Measurements from ENCODE around the gene CHAF1B.

DNA sequence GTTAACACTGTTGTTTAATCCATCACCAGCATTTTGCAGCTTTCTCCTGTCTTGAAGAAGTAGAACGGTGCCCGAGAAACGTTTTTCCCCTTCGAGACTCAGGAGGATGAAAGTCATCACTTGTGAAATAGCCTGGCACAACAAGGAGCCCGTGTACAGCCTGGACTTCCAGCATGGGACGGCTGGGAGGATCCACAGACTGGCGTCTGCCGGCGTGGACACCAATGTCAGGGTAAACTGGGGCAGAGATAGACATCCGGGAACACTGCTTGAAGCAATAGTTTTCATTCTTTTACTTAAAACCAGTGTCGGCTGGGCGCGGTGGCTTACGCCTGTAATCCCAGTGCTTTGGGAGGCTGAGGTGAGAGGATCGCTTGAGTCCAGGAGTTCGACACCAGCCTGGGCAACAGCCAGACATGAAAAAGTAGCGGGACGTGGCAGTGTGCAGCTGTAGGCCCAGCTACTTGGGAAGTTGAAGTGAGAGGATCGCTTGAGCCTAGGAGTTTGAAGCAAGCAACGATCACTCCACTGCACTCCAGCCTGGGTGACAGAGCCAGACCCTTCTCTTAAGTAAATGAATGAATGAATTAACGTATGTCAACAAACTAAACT lies 945 bp downstream of the CHAF1B start:
- no peak for TF ChIP-seq EZH2phosphoT487 (IDR thresholded peaks at IDR 0.05; ENCODE audit: low read depth)
- TF ChIP-seq, protein P1, sequence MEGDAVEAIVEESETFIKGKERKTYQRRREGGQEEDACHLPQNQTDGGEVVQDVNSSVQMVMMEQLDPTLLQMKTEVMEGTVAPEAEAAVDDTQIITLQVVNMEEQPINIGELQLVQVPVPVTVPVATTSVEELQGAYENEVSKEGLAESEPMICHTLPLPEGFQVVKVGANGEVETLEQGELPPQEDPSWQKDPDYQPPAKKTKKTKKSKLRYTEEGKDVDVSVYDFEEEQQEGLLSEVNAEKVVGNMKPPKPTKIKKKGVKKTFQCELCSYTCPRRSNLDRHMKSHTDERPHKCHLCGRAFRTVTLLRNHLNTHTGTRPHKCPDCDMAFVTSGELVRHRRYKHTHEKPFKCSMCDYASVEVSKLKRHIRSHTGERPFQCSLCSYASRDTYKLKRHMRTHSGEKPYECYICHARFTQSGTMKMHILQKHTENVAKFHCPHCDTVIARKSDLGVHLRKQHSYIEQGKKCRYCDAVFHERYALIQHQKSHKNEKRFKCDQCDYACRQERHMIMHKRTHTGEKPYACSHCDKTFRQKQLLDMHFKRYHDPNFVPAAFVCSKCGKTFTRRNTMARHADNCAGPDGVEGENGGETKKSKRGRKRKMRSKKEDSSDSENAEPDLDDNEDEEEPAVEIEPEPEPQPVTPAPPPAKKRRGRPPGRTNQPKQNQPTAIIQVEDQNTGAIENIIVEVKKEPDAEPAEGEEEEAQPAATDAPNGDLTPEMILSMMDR (IDR thresholded peaks at IDR 0.05; ENCODE audit: low read depth, low read length) = no peak

Data from OCI-LY3 (cell line).